HCT116 (cell line): ENCODE results near the gene TSC22D1. TPM values are rescaled to one million over a fixed set of nuclear protein-coding genes. Genes with fewer than 3 reads are reported as not detected.

Experiments
- ATAC-seq: fragments of 200-7000 bp; cut with Tn5 transposase; 2 replicates; pipeline ENCODE4 v1.9.1; 2020; ENCODE audit warnings: mild to moderate bottlenecking, moderate library complexity
- BruUV-seq: library from RNA; stranded (reverse); fragments of 400-500 nt; replicated peaks from 2 replicates; lab custom pipeline; 2021; lab: Mats Ljungman, UMichigan
- CTCF ChIA-PET: fragments of 300-600 bp; sonication (Branson Sonifier 250); formaldehyde crosslinking; loops from one replicate; lab custom pipeline; 2021; ENCODE audit warnings: antibody characterized with exemption; lab: Charles Lee
- POLR2A ChIA-PET: fragments of 300-600, 350-600 bp; sonication (Branson Sonifier 250); formaldehyde crosslinking; loops from one replicate; lab custom pipeline; 2021; ENCODE audit warnings: antibody characterized with exemption; lab: Charles Lee
- RAD21 ChIA-PET, 2 experiments: fragments of 300-600 bp; sonication (Branson Sonifier 250); formaldehyde crosslinking; loops; one replicate each; lab custom pipeline; 2023; ENCODE audit warnings: low total read pairs in 2 of 2; ENCODE audit not compliant: uncharacterized antibody in 2 of 2, unreplicated experiment in 2 of 2, low non-redundant PET in 1 of 2; lab: Charles Lee
- DNase-seq: peaks from one replicate; pipeline ENCODE4 v3.0.0-alpha.2; 2010; ENCODE audit warnings: low read depth, low spot score
- H2AFZ ChIP-seq: fragments of 200-600 bp; shearing (Covaris generic), sonication (generic); 2 replicates; pipeline ENCODE4 v1.6.1; 2017; ENCODE audit warnings: low read depth, mixed run types, mixed read lengths, antibody characterized with exemption, low read length; ENCODE audit not compliant: poor library complexity, severe bottlenecking
- H3K27ac ChIP-seq: 2 replicates; pipeline ENCODE4 v1.5.1; 2012; ENCODE audit warnings: low read depth, low read length
- H3K27me3 ChIP-seq: fragments of 200-600 bp; sonication (generic); 2 replicates; pipeline ENCODE4 v1.6.1; 2016; ENCODE audit warnings: mixed run types, low read length, mixed read lengths; ENCODE audit not compliant: insufficient read depth
- H3K36me3 ChIP-seq, 2 experiments: fragments of 200-500 bp in 1 of 2; fragments of 200-600 bp in 1 of 2; sonication (Bioruptor generic) in 1 of 2; sonication (generic) in 1 of 2; 2 replicates each; pipeline versions ENCODE4 v1.5.1 to v1.6.1; 2014 to 2016; ENCODE audit warnings: low read length in 2 of 2, inconsistent platforms in 1 of 2, mixed read lengths in 1 of 2, mixed run types in 1 of 2; ENCODE audit not compliant: insufficient read depth in 2 of 2, control insufficient read depth in 1 of 2
- H3K4me1 ChIP-seq, 2 experiments: fragments of 200-600 bp in 1 of 2; sonication (generic) in 1 of 2; 2 replicates each; pipeline versions ENCODE4 v1.5.1 to v1.6.1; 2012 to 2017; ENCODE audit warnings: low read length in 2 of 2, inconsistent platforms in 1 of 2, mild to moderate bottlenecking in 1 of 2, mixed read lengths in 1 of 2, mixed run types in 1 of 2, moderate library complexity in 1 of 2; ENCODE audit not compliant: insufficient read depth in 2 of 2, control insufficient read depth in 1 of 2
- H3K4me2 ChIP-seq: fragments of 200-600 bp; sonication (generic); 2 replicates; pipeline ENCODE4 v1.6.1; 2017; ENCODE audit warnings: mixed run types, low read length, mixed read lengths
- H3K4me3 ChIP-seq, 2 experiments: fragments of 200-600 bp in 1 of 2; sonication (generic) in 1 of 2; replicated peaks in 1 of 2; 2 replicates each; pipeline ENCODE4 v1.5.1; 2011 to 2016; ENCODE audit warnings: low read length in 2 of 2, control low read depth in 1 of 2, low read depth in 1 of 2, mild to moderate bottlenecking in 1 of 2, mixed read lengths in 1 of 2, mixed run types in 1 of 2
- H3K79me2 ChIP-seq: fragments of 200-600 bp; sonication (generic); 2 replicates; pipeline ENCODE4 v1.6.1; 2017; ENCODE audit warnings: mild to moderate bottlenecking, mixed run types, low read length, moderate library complexity, mixed read lengths; ENCODE audit not compliant: insufficient read depth
- H3K9ac ChIP-seq: fragments of 200-600 bp; sonication (generic); 2 replicates; pipeline ENCODE4 v1.6.1; 2016; ENCODE audit warnings: low read length, mixed read lengths
- H3K9me2 ChIP-seq: fragments of 200-600 bp; sonication (generic), shearing (Covaris generic); 2 replicates; pipeline ENCODE4 v1.6.1; 2017; ENCODE audit warnings: mixed run types, mild to moderate bottlenecking, moderate library complexity; ENCODE audit not compliant: insufficient read depth
- H3K9me3 ChIP-seq, 2 experiments: fragments of 200-500 bp in 1 of 2; fragments of 200-600 bp in 1 of 2; sonication (Bioruptor generic) in 1 of 2; sonication (generic) in 1 of 2; 2 replicates each; pipeline ENCODE4 v1.6.1; 2014 to 2017; ENCODE audit warnings: low read length in 2 of 2, mixed read lengths in 2 of 2, inconsistent platforms in 1 of 2, low read depth in 1 of 2, mild to moderate bottlenecking in 1 of 2, mixed run types in 1 of 2, moderate library complexity in 1 of 2; ENCODE audit not compliant: control insufficient read depth in 1 of 2, insufficient read depth in 1 of 2
- H4K20me1 ChIP-seq: fragments of 200-600 bp; sonication (generic), shearing (Covaris generic); 2 replicates; pipeline ENCODE4 v1.6.1; 2017; ENCODE audit warnings: mixed run types, mild to moderate bottlenecking, moderate library complexity; ENCODE audit not compliant: insufficient read depth
- CBX3 ChIP-seq: IDR thresholded peaks from 2 replicates; pipeline ENCODE4 v1.6.1; 2012; ENCODE audit warnings: low read depth
- CEBPB ChIP-seq: IDR thresholded peaks from 2 replicates; pipeline ENCODE4 v1.6.1; 2012; ENCODE audit warnings: low read depth
- EGR1 ChIP-seq: IDR thresholded peaks from 2 replicates; pipeline ENCODE4 v1.6.1; 2012; ENCODE audit warnings: low read depth
- ELF1 ChIP-seq: IDR thresholded peaks from 2 replicates; pipeline ENCODE4 v1.6.1; 2012; ENCODE audit warnings: low read depth, borderline replicate concordance
- POLR2A ChIP-seq: IDR thresholded peaks from 2 replicates; pipeline ENCODE4 v1.7.0; 2011; ENCODE audit warnings: borderline replicate concordance; ENCODE audit not compliant: insufficient read depth, insufficient read length; ENCODE audit errors: extremely low read depth
- POLR2AphosphoS5 ChIP-seq: IDR thresholded peaks from 2 replicates; pipeline ENCODE4 v1.6.1; 2011; ENCODE audit warnings: mild to moderate bottlenecking, low read depth, low read length, moderate library complexity
- SIN3A ChIP-seq: IDR thresholded peaks from 2 replicates; pipeline ENCODE4 v1.6.1; 2012; ENCODE audit warnings: low read depth
- TCF7L2 ChIP-seq: IDR thresholded peaks from 2 replicates; pipeline ENCODE4 v1.7.0; 2011; ENCODE audit warnings: borderline replicate concordance, inconsistent platforms; ENCODE audit not compliant: insufficient read depth, insufficient read length; ENCODE audit errors: extremely low read depth
- intact Hi-C: fragments of 100-400 bp; cut with micrococcal nuclease; formaldehyde crosslinking; loops from 2 replicates; pipeline ENCODE4 v1.10.0; 2022
- total RNA-seq: library from RNA; stranded (reverse); gene quantifications from one replicate; pipeline ENCODE4 v1.2.1, GENCODE V29; 2021; ENCODE audit not compliant: unreplicated experiment
- TF ChIP-seq, protein P1 (sequence below): IDR thresholded peaks from 2 replicates; pipeline ENCODE4 v1.6.1; 2012; ENCODE audit warnings: low read depth
- TF ChIP-seq, protein P2 (sequence below): IDR thresholded peaks from 2 replicates; pipeline ENCODE4 v1.6.1; 2011; ENCODE audit warnings: mild to moderate bottlenecking, low read length, moderate library complexity; ENCODE audit not compliant: insufficient replicate concordance; ENCODE audit errors: extremely low read depth
- TF ChIP-seq, protein P3 (sequence below): IDR thresholded peaks from 2 replicates; pipeline ENCODE4 v1.6.1; 2012
- TF ChIP-seq, protein P4 (sequence below): IDR thresholded peaks from 2 replicates; pipeline ENCODE4 v1.6.1; 2012

The TSC22D1 gene
- total RNA-seq, 1 experiment from 2014 or later = 268 TPM

DNA sequence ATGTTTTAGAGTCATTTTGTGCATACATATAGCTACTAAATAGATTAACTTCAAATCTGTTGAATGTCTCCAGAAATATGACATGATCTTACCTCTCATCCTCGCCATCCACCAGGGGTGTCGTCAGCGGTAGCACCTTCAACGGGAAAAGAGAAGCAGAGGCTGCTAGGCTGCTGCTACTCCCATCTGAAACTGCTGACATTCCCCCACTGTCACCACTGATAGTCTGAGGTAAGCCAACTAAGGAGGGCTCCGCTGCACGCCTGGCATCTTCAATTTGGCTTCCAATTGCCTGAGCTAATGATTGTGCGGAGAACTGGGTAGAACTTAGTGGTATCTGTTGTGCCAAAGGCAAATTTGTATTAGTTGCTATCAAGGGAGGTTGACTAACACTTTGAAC lies 3.1 kb downstream of the TSC22D1 start (continued):
- TF ChIP-seq SIN3A (no peak), ELF1 (no peak)

DNA sequence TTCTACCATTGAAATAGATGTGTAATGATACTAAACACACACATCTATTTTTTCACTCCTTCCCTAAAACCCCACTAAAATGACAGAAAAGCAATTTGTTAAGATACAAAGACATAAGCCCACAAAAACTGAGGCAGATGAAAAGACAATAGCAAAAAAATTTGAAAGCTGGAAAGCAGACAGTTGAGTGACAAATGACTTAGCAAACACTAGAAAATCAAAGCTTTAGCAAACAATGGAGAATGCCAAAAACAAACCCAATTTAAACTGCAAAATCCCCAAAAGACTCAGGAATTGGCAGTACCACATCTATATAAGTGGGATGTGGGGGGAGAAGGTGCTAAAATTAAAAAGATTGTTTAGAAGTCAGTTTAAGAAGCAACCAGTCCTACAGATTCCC lies 9.5 kb downstream of the TSC22D1 start:
- H3K36me3 ChIP-seq = no peaks in the 10 kb centered on the region
- no peak for TF ChIP-seq POLR2AphosphoS5
- TF ChIP-seq, protein P1, sequence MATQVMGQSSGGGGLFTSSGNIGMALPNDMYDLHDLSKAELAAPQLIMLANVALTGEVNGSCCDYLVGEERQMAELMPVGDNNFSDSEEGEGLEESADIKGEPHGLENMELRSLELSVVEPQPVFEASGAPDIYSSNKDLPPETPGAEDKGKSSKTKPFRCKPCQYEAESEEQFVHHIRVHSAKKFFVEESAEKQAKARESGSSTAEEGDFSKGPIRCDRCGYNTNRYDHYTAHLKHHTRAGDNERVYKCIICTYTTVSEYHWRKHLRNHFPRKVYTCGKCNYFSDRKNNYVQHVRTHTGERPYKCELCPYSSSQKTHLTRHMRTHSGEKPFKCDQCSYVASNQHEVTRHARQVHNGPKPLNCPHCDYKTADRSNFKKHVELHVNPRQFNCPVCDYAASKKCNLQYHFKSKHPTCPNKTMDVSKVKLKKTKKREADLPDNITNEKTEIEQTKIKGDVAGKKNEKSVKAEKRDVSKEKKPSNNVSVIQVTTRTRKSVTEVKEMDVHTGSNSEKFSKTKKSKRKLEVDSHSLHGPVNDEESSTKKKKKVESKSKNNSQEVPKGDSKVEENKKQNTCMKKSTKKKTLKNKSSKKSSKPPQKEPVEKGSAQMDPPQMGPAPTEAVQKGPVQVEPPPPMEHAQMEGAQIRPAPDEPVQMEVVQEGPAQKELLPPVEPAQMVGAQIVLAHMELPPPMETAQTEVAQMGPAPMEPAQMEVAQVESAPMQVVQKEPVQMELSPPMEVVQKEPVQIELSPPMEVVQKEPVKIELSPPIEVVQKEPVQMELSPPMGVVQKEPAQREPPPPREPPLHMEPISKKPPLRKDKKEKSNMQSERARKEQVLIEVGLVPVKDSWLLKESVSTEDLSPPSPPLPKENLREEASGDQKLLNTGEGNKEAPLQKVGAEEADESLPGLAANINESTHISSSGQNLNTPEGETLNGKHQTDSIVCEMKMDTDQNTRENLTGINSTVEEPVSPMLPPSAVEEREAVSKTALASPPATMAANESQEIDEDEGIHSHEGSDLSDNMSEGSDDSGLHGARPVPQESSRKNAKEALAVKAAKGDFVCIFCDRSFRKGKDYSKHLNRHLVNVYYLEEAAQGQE = no peak
- TF ChIP-seq, protein P2, sequence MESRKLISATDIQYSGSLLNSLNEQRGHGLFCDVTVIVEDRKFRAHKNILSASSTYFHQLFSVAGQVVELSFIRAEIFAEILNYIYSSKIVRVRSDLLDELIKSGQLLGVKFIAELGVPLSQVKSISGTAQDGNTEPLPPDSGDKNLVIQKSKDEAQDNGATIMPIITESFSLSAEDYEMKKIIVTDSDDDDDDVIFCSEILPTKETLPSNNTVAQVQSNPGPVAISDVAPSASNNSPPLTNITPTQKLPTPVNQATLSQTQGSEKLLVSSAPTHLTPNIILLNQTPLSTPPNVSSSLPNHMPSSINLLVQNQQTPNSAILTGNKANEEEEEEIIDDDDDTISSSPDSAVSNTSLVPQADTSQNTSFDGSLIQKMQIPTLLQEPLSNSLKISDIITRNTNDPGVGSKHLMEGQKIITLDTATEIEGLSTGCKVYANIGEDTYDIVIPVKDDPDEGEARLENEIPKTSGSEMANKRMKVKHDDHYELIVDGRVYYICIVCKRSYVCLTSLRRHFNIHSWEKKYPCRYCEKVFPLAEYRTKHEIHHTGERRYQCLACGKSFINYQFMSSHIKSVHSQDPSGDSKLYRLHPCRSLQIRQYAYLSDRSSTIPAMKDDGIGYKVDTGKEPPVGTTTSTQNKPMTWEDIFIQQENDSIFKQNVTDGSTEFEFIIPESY = no peak
- no peak for TF ChIP-seq POLR2A
- TF ChIP-seq, protein P3, sequence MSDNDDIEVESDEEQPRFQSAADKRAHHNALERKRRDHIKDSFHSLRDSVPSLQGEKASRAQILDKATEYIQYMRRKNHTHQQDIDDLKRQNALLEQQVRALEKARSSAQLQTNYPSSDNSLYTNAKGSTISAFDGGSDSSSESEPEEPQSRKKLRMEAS = no peak
- no peak for TF ChIP-seq TCF7L2
- TF ChIP-seq, protein P4, sequence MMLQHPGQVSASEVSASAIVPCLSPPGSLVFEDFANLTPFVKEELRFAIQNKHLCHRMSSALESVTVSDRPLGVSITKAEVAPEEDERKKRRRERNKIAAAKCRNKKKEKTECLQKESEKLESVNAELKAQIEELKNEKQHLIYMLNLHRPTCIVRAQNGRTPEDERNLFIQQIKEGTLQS = no peak
- TF ChIP-seq CBX3 = no peak
- TF ChIP-seq CEBPB = no peak
- TF ChIP-seq EGR1 = no peak
- TF ChIP-seq, all 23 proteins: peak for 0
- H2AFZ ChIP-seq = no peak overlapping the region
- no peak overlapping the region for H3K27ac ChIP-seq
- no peak overlapping the region for H3K4me3 ChIP-seq
- POLR2A ChIA-PET = no interaction called here
- H4K20me1 ChIP-seq = no peaks in the 10 kb centered on the region
- H3K4me1 ChIP-seq = no peaks in the 10 kb centered on the region
- peaks cover 33% of the 10 kb centered on the region for H3K79me2 ChIP-seq
- no peak overlapping the region for H3K4me2 ChIP-seq
- ATAC-seq = no peak
- BruUV-seq = no TSS peak
- H3K27me3 ChIP-seq = no peaks in the 10 kb centered on the region
- intact Hi-C loops = no loop called here
- H3K9me3 ChIP-seq = no peaks in the 10 kb centered on the region
- no peak overlapping the region for H3K9ac ChIP-seq
- no peak for DNase-seq
- CTCF ChIA-PET = no interaction called here
- RAD21 ChIA-PET = no interaction called here
- no peaks in the 10 kb centered on the region for H3K9me2 ChIP-seq
